HG03159 (cell line): ENCODE data around the gene ABCA7.
A peak's percentile ranks its signal among the peaks of the same experiment; 100 is the strongest.

ENCODE experiments used
- ATAC-seq: cut with Tn5 transposase; IDR thresholded peaks from one replicate; pipeline ENCODE4 v1.9.1; 2021; ENCODE audit warnings: mild to moderate bottlenecking, moderate library complexity; ENCODE audit not compliant: unreplicated experiment

ABCA7 gene

GRCh38 chr19:1039646-1040475 is at the start of gene ABCA7:
Gene ABCA7 (plus strand): TSS chr19:1040107. CDS start chr19:1041362, 1,255 bp downstream.
- ATAC-seq = peak; percentile 67

GRCh38 chr19:990119-990571 is 49.8 kb upstream of the ABCA7 start:
- ATAC-seq = no peak

GRCh38 chr19:990746-991145 is 49.2 kb upstream of the ABCA7 start:
- ATAC-seq = no peak

- no peak for ATAC-seq
Measured at GRCh38 chr19:991174-991931, 48.6 kb upstream of the ABCA7 start.

GRCh38 chr19:991932-992669 is 47.8 kb upstream of the ABCA7 start:
- ATAC-seq = no peak

- no peak for ATAC-seq
Measured at GRCh38 chr19:992670-993055, 47.2 kb upstream of the ABCA7 start.

- ATAC-seq = no peak
Measured at GRCh38 chr19:993361-993830, 46.5 kb upstream of the ABCA7 start.

- ATAC-seq = no peak
Measured at GRCh38 chr19:993831-994393, 46.0 kb upstream of the ABCA7 start.

- ATAC-seq = no peak
Measured at GRCh38 chr19:994516-994915, 45.4 kb upstream of the ABCA7 start.

GRCh38 chr19:995051-995827 is 44.7 kb upstream of the ABCA7 start:
- ATAC-seq = no peak

GRCh38 chr19:996051-996838 is 43.7 kb upstream of the ABCA7 start:
- ATAC-seq = no peak

- no peak for ATAC-seq
Measured at GRCh38 chr19:998064-998463, 41.8 kb upstream of the ABCA7 start.

GRCh38 chr19:999379-999719 is 40.6 kb upstream of the ABCA7 start:
- ATAC-seq = no peak

- ATAC-seq = no peak
Measured at GRCh38 chr19:1000095-1000494, 39.8 kb upstream of the ABCA7 start, which contains the start of gene GRIN3B. Gene GRIN3B (plus strand): TSS chr19:1000419. CDS start chr19:1000438, 19 bp downstream.

- no peak for ATAC-seq
Measured at GRCh38 chr19:1000591-1001537, 39.0 kb upstream of the ABCA7 start.

- no peak for ATAC-seq
Measured at GRCh38 chr19:1001538-1002166, 38.3 kb upstream of the ABCA7 start.

- ATAC-seq = no peak
Measured at GRCh38 chr19:1002600-1002999, 37.3 kb upstream of the ABCA7 start.

GRCh38 chr19:1003283-1003682 is 36.6 kb upstream of the ABCA7 start:
- no peak for ATAC-seq
